ENCODE results near the gene ZSCAN5C.

- TF ChIP-seq POLR2AphosphoS5 (IDR thresholded peaks at IDR 0.05; ENCODE audit: low read depth, low read length) (no peak), SIN3A (IDR thresholded peaks at IDR 0.05; ENCODE audit: borderline replicate concordance, insufficient read depth, low read length) (no peak)
Observed at GRCh38 chr19:56156768-56157167, 45.3 kb upstream of the ZSCAN5C start.
